ENCODE data around the gene GRIN2D.

GRIN2D gene

DNA sequence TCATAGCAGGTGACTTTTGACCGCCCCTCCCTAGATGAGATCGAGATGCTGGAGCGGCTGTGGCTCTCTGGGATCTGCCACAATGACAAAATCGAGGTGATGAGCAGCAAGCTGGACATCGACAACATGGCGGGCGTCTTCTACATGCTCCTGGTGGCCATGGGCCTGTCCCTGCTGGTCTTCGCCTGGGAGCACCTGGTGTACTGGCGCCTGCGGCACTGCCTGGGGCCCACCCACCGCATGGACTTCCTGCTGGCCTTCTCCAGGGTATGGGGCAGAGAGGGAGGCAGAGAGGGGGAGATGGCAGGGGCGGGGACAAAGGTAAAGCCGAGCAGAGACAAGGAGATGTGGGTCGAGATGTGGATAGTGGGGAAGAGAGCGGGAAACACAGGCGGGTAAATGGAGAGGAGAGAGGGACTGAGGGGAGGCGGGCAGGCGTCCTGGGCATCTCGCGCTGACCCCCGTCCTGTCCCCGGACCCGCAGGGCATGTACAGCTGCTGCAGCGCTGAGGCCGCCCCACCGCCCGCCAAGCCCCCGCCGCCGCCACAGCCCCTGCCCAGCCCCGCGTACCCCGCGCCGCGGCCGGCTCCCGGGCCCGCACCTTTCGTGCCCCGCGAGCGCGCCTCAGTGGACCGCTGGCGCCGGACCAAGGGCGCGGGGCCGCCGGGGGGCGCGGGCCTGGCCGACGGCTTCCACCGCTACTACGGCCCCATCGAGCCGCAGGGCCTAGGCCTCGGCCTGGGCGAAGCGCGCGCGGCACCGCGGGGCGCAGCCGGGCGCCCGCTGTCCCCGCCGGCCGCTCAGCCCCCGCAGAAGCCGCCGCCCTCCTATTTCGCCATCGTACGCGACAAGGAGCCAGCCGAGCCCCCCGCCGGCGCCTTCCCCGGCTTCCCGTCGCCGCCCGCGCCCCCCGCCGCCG, 48.9 kb downstream of the GRIN2D start:
- no peak for DNase-seq (ENCODE audit: low read depth)

GRCh38 chr19:48443256-48443655, 49.8 kb downstream of the GRIN2D start:
- no peak for DNase-seq (ENCODE audit: low read depth)
